Liver (tissue), 3 donors: Measurements from ENCODE around the gene TPSB2.

Experiments used
- EGR1 ChIP-seq, 2 donors: IDR thresholded peaks; 2 replicates each; pipeline ENCODE4 v1.6.1; 2016 to 2018; ENCODE audit warnings: antibody characterized with exemption in 2 of 2, low read depth in 2 of 2
- FOXA2 ChIP-seq: IDR thresholded peaks from 2 replicates; pipeline ENCODE4 v1.6.1; 2016; ENCODE audit warnings: antibody characterized with exemption
- GABPA ChIP-seq, 2 donors: IDR thresholded peaks in 1 of 2; conservative IDR thresholded peaks in 1 of 2; 2 replicates each; pipeline ENCODE4 v1.6.1; 2016; ENCODE audit warnings: antibody characterized with exemption in 2 of 2, mild to moderate bottlenecking in 1 of 2, moderate library complexity in 1 of 2
- JUND ChIP-seq, 2 donors: IDR thresholded peaks; 2 replicates each; pipeline ENCODE4 v1.6.1; 2016; ENCODE audit warnings: antibody characterized with exemption in 2 of 2
- RAD21 ChIP-seq, 2 donors: IDR thresholded peaks; 2 replicates each; pipeline ENCODE4 v1.6.1; 2016; ENCODE audit warnings: antibody characterized with exemption in 2 of 2, mild to moderate bottlenecking in 2 of 2
- RXRA ChIP-seq, 2 donors: IDR thresholded peaks; 2 replicates each; pipeline ENCODE4 v1.6.1; 2017 to 2018; ENCODE audit warnings: antibody characterized with exemption in 2 of 2, mild to moderate bottlenecking in 1 of 2
- SP1 ChIP-seq: IDR thresholded peaks from 2 replicates; pipeline ENCODE4 v1.6.1; 2018; ENCODE audit warnings: antibody characterized with exemption, mild to moderate bottlenecking
- TAF1 ChIP-seq: conservative IDR thresholded peaks from 2 replicates; pipeline ENCODE4 v1.6.1; 2016; ENCODE audit warnings: antibody characterized with exemption, mild to moderate bottlenecking
- YY1 ChIP-seq: IDR thresholded peaks from 2 replicates; pipeline ENCODE4 v1.6.1; 2016; ENCODE audit warnings: antibody characterized with exemption, mild to moderate bottlenecking
- TF ChIP-seq, protein P1 (sequence below): fragments of 150-350 bp; IDR thresholded peaks from 2 replicates; pipeline ENCODE4 v1.5.1; 2017; ENCODE audit warnings: improper control_type of control experiment, low read depth, low read length; ENCODE audit not compliant: missing input control
- TF ChIP-seq, protein P2 (sequence below): IDR thresholded peaks from 2 replicates; pipeline ENCODE4 v1.6.1; 2016; ENCODE audit warnings: antibody characterized with exemption
- TF ChIP-seq, protein P3 (sequence below): IDR thresholded peaks from 2 replicates; pipeline ENCODE4 v1.6.1; 2016; ENCODE audit warnings: antibody characterized with exemption, mild to moderate bottlenecking
- TF ChIP-seq, protein P4 (sequence below): IDR thresholded peaks from 2 replicates; pipeline ENCODE4 v1.6.1; 2016; ENCODE audit warnings: antibody characterized with exemption
- TF ChIP-seq, protein P5 (sequence below): IDR thresholded peaks from 2 replicates; pipeline ENCODE4 v1.6.1; 2016; ENCODE audit warnings: antibody characterized with exemption
- donor health status: healthy.
- donor health status: healthy.

DNA sequence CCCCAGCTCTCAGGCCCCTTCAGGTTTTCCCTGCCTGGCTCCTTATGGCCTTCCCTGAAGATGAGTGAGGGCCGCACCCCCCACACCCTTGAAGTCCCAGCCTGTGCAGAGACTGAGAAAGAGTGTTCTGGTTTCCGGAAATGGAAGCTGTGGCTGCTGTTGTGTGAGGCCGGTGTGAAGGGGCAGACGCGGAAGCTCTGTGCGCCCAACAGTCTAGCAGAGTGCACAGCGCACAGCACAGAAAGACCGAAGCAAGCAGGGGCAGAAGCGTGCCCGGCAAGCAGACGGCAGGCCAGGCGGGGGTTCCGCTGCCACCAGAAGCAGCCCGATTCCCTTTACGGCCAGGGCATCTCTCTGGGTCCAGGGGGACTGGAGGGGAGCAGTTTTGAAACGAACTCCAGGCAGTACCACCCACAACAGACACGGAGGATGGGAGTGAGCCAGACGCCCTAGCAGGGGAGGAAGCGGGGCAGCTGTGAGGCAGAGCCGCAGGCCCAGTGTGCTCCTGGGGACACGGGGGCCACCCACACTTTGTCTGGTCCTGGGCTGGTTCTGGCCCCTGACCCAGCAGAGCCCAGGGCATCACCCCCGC, 21.6 kb downstream of the TPSB2 start:
- TF ChIP-seq RXRA (IDR thresholded peaks at IDR 0.05) (no peak), GABPA (IDR thresholded peaks at IDR 0.05 in 1 of 2, conservative IDR thresholded peaks at IDR 0.05 in 1 of 2) (no peak), TAF1 (no peak), YY1 (no peak), RAD21 (IDR thresholded peaks at IDR 0.05) (no peak), EGR1 (IDR thresholded peaks at IDR 0.05; ENCODE audit: low read depth in 2 of 2) (no peak), JUND (IDR thresholded peaks at IDR 0.05) (no peak), FOXA2 (no peak), SP1 (no peak)
- TF ChIP-seq, protein P1, sequence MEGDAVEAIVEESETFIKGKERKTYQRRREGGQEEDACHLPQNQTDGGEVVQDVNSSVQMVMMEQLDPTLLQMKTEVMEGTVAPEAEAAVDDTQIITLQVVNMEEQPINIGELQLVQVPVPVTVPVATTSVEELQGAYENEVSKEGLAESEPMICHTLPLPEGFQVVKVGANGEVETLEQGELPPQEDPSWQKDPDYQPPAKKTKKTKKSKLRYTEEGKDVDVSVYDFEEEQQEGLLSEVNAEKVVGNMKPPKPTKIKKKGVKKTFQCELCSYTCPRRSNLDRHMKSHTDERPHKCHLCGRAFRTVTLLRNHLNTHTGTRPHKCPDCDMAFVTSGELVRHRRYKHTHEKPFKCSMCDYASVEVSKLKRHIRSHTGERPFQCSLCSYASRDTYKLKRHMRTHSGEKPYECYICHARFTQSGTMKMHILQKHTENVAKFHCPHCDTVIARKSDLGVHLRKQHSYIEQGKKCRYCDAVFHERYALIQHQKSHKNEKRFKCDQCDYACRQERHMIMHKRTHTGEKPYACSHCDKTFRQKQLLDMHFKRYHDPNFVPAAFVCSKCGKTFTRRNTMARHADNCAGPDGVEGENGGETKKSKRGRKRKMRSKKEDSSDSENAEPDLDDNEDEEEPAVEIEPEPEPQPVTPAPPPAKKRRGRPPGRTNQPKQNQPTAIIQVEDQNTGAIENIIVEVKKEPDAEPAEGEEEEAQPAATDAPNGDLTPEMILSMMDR = no peak
- TF ChIP-seq, protein P2, sequence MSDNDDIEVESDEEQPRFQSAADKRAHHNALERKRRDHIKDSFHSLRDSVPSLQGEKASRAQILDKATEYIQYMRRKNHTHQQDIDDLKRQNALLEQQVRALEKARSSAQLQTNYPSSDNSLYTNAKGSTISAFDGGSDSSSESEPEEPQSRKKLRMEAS = no peak
- TF ChIP-seq, protein P3, sequence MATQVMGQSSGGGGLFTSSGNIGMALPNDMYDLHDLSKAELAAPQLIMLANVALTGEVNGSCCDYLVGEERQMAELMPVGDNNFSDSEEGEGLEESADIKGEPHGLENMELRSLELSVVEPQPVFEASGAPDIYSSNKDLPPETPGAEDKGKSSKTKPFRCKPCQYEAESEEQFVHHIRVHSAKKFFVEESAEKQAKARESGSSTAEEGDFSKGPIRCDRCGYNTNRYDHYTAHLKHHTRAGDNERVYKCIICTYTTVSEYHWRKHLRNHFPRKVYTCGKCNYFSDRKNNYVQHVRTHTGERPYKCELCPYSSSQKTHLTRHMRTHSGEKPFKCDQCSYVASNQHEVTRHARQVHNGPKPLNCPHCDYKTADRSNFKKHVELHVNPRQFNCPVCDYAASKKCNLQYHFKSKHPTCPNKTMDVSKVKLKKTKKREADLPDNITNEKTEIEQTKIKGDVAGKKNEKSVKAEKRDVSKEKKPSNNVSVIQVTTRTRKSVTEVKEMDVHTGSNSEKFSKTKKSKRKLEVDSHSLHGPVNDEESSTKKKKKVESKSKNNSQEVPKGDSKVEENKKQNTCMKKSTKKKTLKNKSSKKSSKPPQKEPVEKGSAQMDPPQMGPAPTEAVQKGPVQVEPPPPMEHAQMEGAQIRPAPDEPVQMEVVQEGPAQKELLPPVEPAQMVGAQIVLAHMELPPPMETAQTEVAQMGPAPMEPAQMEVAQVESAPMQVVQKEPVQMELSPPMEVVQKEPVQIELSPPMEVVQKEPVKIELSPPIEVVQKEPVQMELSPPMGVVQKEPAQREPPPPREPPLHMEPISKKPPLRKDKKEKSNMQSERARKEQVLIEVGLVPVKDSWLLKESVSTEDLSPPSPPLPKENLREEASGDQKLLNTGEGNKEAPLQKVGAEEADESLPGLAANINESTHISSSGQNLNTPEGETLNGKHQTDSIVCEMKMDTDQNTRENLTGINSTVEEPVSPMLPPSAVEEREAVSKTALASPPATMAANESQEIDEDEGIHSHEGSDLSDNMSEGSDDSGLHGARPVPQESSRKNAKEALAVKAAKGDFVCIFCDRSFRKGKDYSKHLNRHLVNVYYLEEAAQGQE = no peak
- TF ChIP-seq, protein P4, sequence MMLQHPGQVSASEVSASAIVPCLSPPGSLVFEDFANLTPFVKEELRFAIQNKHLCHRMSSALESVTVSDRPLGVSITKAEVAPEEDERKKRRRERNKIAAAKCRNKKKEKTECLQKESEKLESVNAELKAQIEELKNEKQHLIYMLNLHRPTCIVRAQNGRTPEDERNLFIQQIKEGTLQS = no peak
- TF ChIP-seq, protein P5, sequence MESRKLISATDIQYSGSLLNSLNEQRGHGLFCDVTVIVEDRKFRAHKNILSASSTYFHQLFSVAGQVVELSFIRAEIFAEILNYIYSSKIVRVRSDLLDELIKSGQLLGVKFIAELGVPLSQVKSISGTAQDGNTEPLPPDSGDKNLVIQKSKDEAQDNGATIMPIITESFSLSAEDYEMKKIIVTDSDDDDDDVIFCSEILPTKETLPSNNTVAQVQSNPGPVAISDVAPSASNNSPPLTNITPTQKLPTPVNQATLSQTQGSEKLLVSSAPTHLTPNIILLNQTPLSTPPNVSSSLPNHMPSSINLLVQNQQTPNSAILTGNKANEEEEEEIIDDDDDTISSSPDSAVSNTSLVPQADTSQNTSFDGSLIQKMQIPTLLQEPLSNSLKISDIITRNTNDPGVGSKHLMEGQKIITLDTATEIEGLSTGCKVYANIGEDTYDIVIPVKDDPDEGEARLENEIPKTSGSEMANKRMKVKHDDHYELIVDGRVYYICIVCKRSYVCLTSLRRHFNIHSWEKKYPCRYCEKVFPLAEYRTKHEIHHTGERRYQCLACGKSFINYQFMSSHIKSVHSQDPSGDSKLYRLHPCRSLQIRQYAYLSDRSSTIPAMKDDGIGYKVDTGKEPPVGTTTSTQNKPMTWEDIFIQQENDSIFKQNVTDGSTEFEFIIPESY = no peak
